HEK293T (cell line): ENCODE data around the gene CBLN3.

Experiments
- CTCF ChIA-PET: fragments of 350-600 bp; formaldehyde crosslinking; extraction: SDS; loops from one replicate; lab custom pipeline; 2021; ENCODE audit warnings: antibody characterized with exemption, inconsistent platforms; lab: Yijun Ruan, JAX
- POLR2A ChIA-PET: fragments of 350-600 bp; formaldehyde crosslinking; extraction: SDS; loops from one replicate; lab custom pipeline; 2020; ENCODE audit warnings: antibody characterized with exemption, inconsistent platforms; lab: Yijun Ruan, JAX
- DNase-seq: peaks from one replicate; pipeline ENCODE4 v3.0.0; 2012; ENCODE audit warnings: mixed read lengths; ENCODE audit errors: extremely low spot score
- ARNT ChIP-seq: fragments of 450-650 bp; IDR thresholded peaks from 2 replicates; pipeline ENCODE4 v1.6.1; 2017; ENCODE audit warnings: mild to moderate bottlenecking
- BHLHE40 ChIP-seq: fragments of 450-650 bp; IDR thresholded peaks from 2 replicates; pipeline ENCODE4 v1.6.1; 2016; ENCODE audit warnings: mild to moderate bottlenecking, moderate library complexity, borderline replicate concordance
- CTBP1 ChIP-seq: fragments of 450-650 bp; IDR thresholded peaks from 2 replicates; pipeline ENCODE4 v1.6.1; 2016; ENCODE audit warnings: borderline replicate concordance
- ELF4 ChIP-seq: fragments of 450-650 bp; IDR thresholded peaks from 2 replicates; pipeline ENCODE4 v1.6.1; 2017; ENCODE audit warnings: antibody characterized with exemption
- FOXA1 ChIP-seq: fragments of 450-650 bp; IDR thresholded peaks from 2 replicates; pipeline ENCODE4 v1.6.1; 2016; ENCODE audit warnings: mild to moderate bottlenecking
- FOXK2 ChIP-seq: fragments of 450-650 bp; IDR thresholded peaks from 2 replicates; pipeline ENCODE4 v1.6.1; 2016; ENCODE audit warnings: mild to moderate bottlenecking
- FOXM1 ChIP-seq: fragments of 450-650 bp; IDR thresholded peaks from 2 replicates; pipeline ENCODE4 v1.6.1; 2017; ENCODE audit warnings: mild to moderate bottlenecking, borderline replicate concordance
- HDGF ChIP-seq: fragments of 450-650 bp; IDR thresholded peaks from 2 replicates; pipeline ENCODE4 v1.6.1; 2017; ENCODE audit warnings: antibody characterized with exemption, borderline replicate concordance
- L3MBTL2 ChIP-seq: fragments of 450-650 bp; conservative IDR thresholded peaks from 2 replicates; pipeline ENCODE4 v1.6.1; 2016; ENCODE audit warnings: mild to moderate bottlenecking
- LEF1 ChIP-seq: fragments of 450-650 bp; IDR thresholded peaks from 2 replicates; pipeline ENCODE4 v1.6.1; 2017; ENCODE audit warnings: mild to moderate bottlenecking, borderline replicate concordance
- NFRKB ChIP-seq: fragments of 450-650 bp; IDR thresholded peaks from 2 replicates; pipeline ENCODE4 v1.6.1; 2016; ENCODE audit warnings: mild to moderate bottlenecking, moderate library complexity
- PKNOX1 ChIP-seq: fragments of 450-650 bp; IDR thresholded peaks from 2 replicates; pipeline ENCODE4 v1.6.1; 2016
- SP1 ChIP-seq: fragments of 450-650 bp; IDR thresholded peaks from 2 replicates; pipeline ENCODE4 v1.6.1; 2017
- SUZ12 ChIP-seq: fragments of 450-650 bp; IDR thresholded peaks from 2 replicates; pipeline ENCODE4 v1.6.1; 2016; ENCODE audit warnings: mild to moderate bottlenecking
- TARDBP ChIP-seq: fragments of 450-650 bp; IDR thresholded peaks from 2 replicates; pipeline ENCODE4 v1.6.1; 2016
- ZNF384 ChIP-seq: fragments of 450-650 bp; IDR thresholded peaks from 2 replicates; pipeline ENCODE4 v1.6.1; 2016

CBLN3 gene

GRCh38 chr14:24443053-24443665, 13.7 kb upstream of the CBLN3 start:
- DNase-seq: no peak
- no peak for TF ChIP-seq ELF4
- TF ChIP-seq HDGF: no peak
- no peak for TF ChIP-seq PKNOX1
- TF ChIP-seq FOXA1: no peak
- TF ChIP-seq LEF1: no peak
- no peak for TF ChIP-seq ARNT
- TF ChIP-seq FOXK2: no peak
- POLR2A ChIA-PET: interaction anchor here (1.4 to 3.1 kb wide), 5 partner anchors 13 to 302 kb away, joined by 3 to 46 read pairs (median 7); partner anchors contain the start of genes CBLN3, EMC9 and KHNYN
- CTCF ChIA-PET: interaction anchor here (0.6 to 4.0 kb wide), 3 partner anchors 12 to 135 kb away, joined by 3 to 31 read pairs (median 6); partner anchors contain the start of gene CIDEB

DNA sequence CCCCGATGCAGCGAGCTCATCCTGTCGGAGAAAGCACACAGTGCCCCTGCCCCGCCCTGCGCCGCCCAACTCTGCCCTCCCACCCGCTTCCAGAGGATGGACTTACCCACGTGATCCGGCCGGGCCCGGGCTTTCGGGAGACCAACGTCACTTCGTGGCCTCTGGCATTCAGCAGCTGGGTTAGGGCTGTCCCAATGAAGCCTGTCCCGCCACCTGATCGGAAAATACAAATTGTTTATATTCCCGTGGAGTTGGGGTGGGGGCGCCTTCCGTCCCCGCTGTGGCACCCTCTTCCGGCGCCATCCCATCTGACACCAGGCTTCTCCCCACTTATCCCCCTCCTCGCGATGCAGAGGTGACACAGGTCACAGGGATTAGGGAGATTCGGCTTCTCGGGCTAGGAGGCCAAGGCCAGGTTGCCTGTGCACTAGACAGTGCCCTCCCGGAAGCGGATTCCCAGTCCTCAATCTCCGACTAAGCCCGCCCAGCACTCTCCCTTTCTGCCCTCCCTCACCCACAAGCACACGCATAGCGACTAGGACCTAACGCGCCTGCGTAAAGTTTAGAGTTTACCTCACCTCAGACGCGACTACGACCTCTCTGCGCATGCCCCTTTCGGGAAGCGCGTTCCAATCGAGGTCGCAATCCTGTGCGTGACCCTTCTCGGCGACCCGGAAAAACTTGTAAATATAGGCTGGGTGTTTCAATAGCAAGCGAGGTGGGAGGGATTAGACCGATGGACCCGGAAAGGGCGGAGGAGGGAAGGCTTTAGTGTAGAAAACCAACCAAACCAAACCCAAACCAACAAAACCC, 13.0 kb upstream of the CBLN3 start, which contains the start of gene SDR39U1:
Gene SDR39U1 (minus strand): TSS at position 537 of the 813 bp plus-strand sequence. CDS start 7 bp downstream, at position 530.
- peak; percentile 96 for DNase-seq
- POLR2A ChIA-PET: interaction anchor here (0.5 to 3.1 kb wide), 36 partner anchors 9 to 689 kb away, joined by 3 to 46 read pairs (median 4); partner anchors contain the start of genes CBLN3, CHMP4A, CIDEB and DCAF11
- CTCF ChIA-PET: interaction anchor here (0.7 to 4.0 kb wide), 5 partner anchors 11 to 172 kb away, joined by 3 to 31 read pairs (median 6); partner anchors contain the start of gene CIDEB
- TF ChIP-seq SUZ12 (no peak), ZNF384 (no peak), CTBP1 (peak; percentile 18; the same call in 1 of the 2 replicates), BHLHE40 (no peak), HDGF (no peak), ELF4 (peak; percentile 35), NFRKB (no peak), L3MBTL2 (peak; percentile 72), FOXA1 (no peak), SP1 (no peak), LEF1 (no peak), FOXK2 (peak; percentile 79; the same call in 1 of the 2 replicates), TARDBP (no peak), PKNOX1 (no peak), ARNT (no peak), FOXM1 (no peak)

DNA sequence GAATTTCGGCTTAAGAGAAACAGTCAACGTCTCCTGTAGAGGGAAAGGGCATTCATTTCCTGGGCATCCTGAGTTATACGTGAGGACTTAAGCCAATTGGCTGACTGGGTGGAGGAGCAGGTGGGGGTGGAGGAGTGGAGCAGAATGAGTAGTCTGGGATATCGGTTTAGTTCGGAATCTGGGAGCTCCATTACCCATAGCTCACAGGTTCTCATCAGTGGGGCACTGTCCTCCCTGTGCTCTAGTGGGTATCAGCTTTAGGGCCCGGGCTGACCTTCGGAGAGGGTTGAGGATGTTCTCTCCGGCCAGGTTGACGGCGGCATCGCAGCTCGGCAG, 12.4 kb upstream of the CBLN3 start:
- DNase-seq: no peak
- POLR2A ChIA-PET: interaction anchor here (0.5 to 3.1 kb wide), 36 partner anchors 9 to 690 kb away, joined by 3 to 46 read pairs (median 4); partner anchors contain the start of genes CBLN3, CHMP4A, CIDEB and DCAF11
- CTCF ChIA-PET: interaction anchor here (0.7 to 4.0 kb wide), 5 partner anchors 10 to 171 kb away, joined by 3 to 31 read pairs (median 6); partner anchors contain the start of gene CIDEB
- TF ChIP-seq FOXA1 (no peak), L3MBTL2 (no peak), CTBP1 (no peak), ZNF384 (no peak), HDGF (no peak), SUZ12 (no peak), FOXK2 (no peak), LEF1 (no peak), SP1 (no peak), ELF4 (no peak), ARNT (no peak), TARDBP (no peak), NFRKB (no peak), PKNOX1 (no peak), BHLHE40 (no peak), FOXM1 (no peak)

GRCh38 chr14:24441485-24441884, 12.0 kb upstream of the CBLN3 start:
- CTCF ChIA-PET: interaction anchor here (0.7 to 4.0 kb wide), 5 partner anchors 10 to 171 kb away, joined by 3 to 31 read pairs (median 6); partner anchors contain the start of gene CIDEB
- TF ChIP-seq FOXA1: no peak
- TF ChIP-seq SUZ12: no peak
- TF ChIP-seq SP1: no peak
- no peak for TF ChIP-seq L3MBTL2
- TF ChIP-seq ELF4: no peak
- no peak for TF ChIP-seq ARNT
- TF ChIP-seq LEF1: no peak
- no peak for TF ChIP-seq CTBP1
- TF ChIP-seq HDGF: no peak
- TF ChIP-seq FOXK2: no peak
- no peak for TF ChIP-seq FOXM1
- no peak for DNase-seq
- POLR2A ChIA-PET: interaction anchor here (0.5 to 3.1 kb wide), 35 partner anchors 8 to 433 kb away, joined by 3 to 46 read pairs (median 4); partner anchors contain the start of genes CBLN3, CHMP4A, CIDEB and DCAF11

GRCh38 chr14:24440606-24441399, 11.3 kb upstream of the CBLN3 start:
- no peak for DNase-seq
- ChIA-PET POLR2A (interaction anchor here (1.0 to 3.1 kb wide), 13 partner anchors 8 to 327 kb away, joined by 3 to 46 read pairs (median 6); partner anchors contain the start of genes CBLN3, CIDEB, DCAF11 and KHNYN), CTCF (interaction anchor here (1.9 to 4.0 kb wide), 2 partner anchors 9 to 107 kb away, joined by 11 to 31 read pairs; no protein-coding TSS in a partner anchor)
- no peak for TF ChIP-seq ZNF384
- TF ChIP-seq ELF4: no peak
- no peak for TF ChIP-seq LEF1
- TF ChIP-seq ARNT: no peak
- TF ChIP-seq SUZ12: no peak
- TF ChIP-seq FOXM1: no peak
- no peak for TF ChIP-seq NFRKB
- no peak for TF ChIP-seq FOXA1
- no peak for TF ChIP-seq PKNOX1
- no peak for TF ChIP-seq FOXK2
- no peak for TF ChIP-seq BHLHE40
- TF ChIP-seq L3MBTL2: no peak
- TF ChIP-seq CTBP1: no peak
- TF ChIP-seq SP1: no peak
- TF ChIP-seq TARDBP: no peak
- TF ChIP-seq HDGF: no peak
